Measurements from ENCODE around the gene C12orf42. TPM values are rescaled to one million over a fixed set of nuclear protein-coding genes. Genes with fewer than 3 reads are reported as not detected.

The C12orf42 gene
- total and polyA plus RNA-seq, 7 experiments from 2014 or later, result 2.6 to 15.4 (median 7.9) TPM

- Histone ChIP-seq H3K4me1 (ENCODE audit: control insufficient read depth in 2 of 2, insufficient read depth in 2 of 2, low read length in 2 of 2) (no peaks in the 10 kb centered on the region), H3K27me3 (ENCODE audit: control insufficient read depth in 2 of 2, insufficient read depth in 2 of 2, low read length in 2 of 2) (no peaks in the 10 kb centered on the region), H3K4me3 (ENCODE audit: low read length) (no peak overlapping the region), H3K9me3 (ENCODE audit: control insufficient read depth in 2 of 3, low read length in 3 of 3) (no peaks in the 10 kb centered on the region), H3K27ac (ENCODE audit: low read depth, low read length) (no peak overlapping the region), H3K36me3 (ENCODE audit: control insufficient read depth in 2 of 3, insufficient read depth in 3 of 3, low read length in 3 of 3) (no peaks in the 10 kb centered on the region)
- Mint-ChIP-seq H3K9me3 (peaks cover 0 to 31% (median 10%) of the 10 kb centered on the region in 11 donors), H3K27ac (no peak overlapping the region), H3K4me1 (peaks cover 0 to 10% (median 8%) of the 10 kb centered on the region in 7 donors), H3K36me3 (peaks cover 0 to 4% (median 0%) of the 10 kb centered on the region in 5 donors), H3K27me3 (no peaks in the 10 kb centered on the region), H3K4me3 (no peak overlapping the region)
- intact Hi-C loops (cut with micrococcal nuclease), result no loop called here
- POLR2A ChIA-PET, result no interaction called here
- ATAC-seq, result no peak
- CTCF ChIA-PET, result no interaction called here
- DNase-seq, result no peak
Observed at GRCh38 chr12:103475073-103475472, 20.7 kb downstream of the C12orf42 start.

- no peaks in the 10 kb centered on the region for H3K27me3 ChIP-seq (ENCODE audit: control insufficient read depth in 2 of 2, insufficient read depth in 2 of 2, low read length in 2 of 2)
- H3K36me3 ChIP-seq (ENCODE audit: control insufficient read depth in 2 of 3, insufficient read depth in 3 of 3, low read length in 3 of 3), result no peaks in the 10 kb centered on the region
- no peaks in the 10 kb centered on the region for H3K9me3 ChIP-seq (ENCODE audit: control insufficient read depth in 2 of 3, low read length in 3 of 3)
- H3K4me1 ChIP-seq (ENCODE audit: control insufficient read depth in 2 of 2, insufficient read depth in 2 of 2, low read length in 2 of 2), result no peaks in the 10 kb centered on the region
- peaks cover 0 to 10% (median 6%) of the 10 kb centered on the region in 7 donors for H3K4me1 Mint-ChIP-seq
- DNase-seq (no peak), ATAC-seq (no peak)
- H3K27me3 Mint-ChIP-seq, result no peaks in the 10 kb centered on the region
- H3K36me3 Mint-ChIP-seq, result no peaks in the 10 kb centered on the region
- H3K27ac ChIP-seq (ENCODE audit: low read depth, low read length), result no peak overlapping the region
- ChIA-PET POLR2A (no interaction called here), CTCF (no interaction called here)
- no peak overlapping the region for H3K4me3 Mint-ChIP-seq
- no peak overlapping the region for H3K4me3 ChIP-seq (ENCODE audit: low read length)
- peaks cover 0 to 3% (median 0%) of the 10 kb centered on the region in 11 donors for H3K9me3 Mint-ChIP-seq
- intact Hi-C loops (cut with micrococcal nuclease), result no loop called here
- H3K27ac Mint-ChIP-seq, result no peak overlapping the region
Observed at GRCh38 chr12:103470664-103471063, 25.1 kb downstream of the C12orf42 start.

DNA sequence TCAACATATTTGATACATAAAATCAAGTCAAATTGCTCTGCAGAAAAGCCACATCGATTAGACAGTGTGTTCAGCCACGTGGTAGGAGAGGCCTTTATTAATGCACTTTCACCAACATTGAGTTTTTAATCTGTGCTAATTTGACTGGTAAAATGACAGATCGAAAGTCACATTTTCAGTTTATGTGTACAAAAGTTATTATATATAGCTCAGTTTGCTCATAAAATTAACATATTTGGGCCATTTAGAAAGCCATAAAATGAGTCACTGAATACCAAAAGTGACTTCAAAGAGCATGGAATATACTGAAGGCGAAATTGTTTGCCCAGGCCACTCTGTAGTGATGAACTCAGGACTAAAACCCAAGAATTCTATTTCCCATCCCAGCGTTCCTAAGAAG, 26.0 kb downstream of the C12orf42 start:
- Mint-ChIP-seq H3K9me3 (peaks cover 0 to 12% (median 2%) of the 10 kb centered on the region in 11 donors), H3K27ac (no peak overlapping the region), H3K4me1 (peaks cover 0 to 10% (median 6%) of the 10 kb centered on the region in 7 donors), H3K4me3 (no peak overlapping the region), H3K36me3 (no peaks in the 10 kb centered on the region), H3K27me3 (no peaks in the 10 kb centered on the region)
- no peaks in the 10 kb centered on the region for H3K36me3 ChIP-seq (ENCODE audit: control insufficient read depth in 2 of 3, insufficient read depth in 3 of 3, low read length in 3 of 3)
- intact Hi-C loops (cut with micrococcal nuclease), result no loop called here
- no peak overlapping the region for H3K27ac ChIP-seq (ENCODE audit: low read depth, low read length)
- ChIA-PET CTCF (no interaction called here), POLR2A (no interaction called here)
- no peak overlapping the region for H3K4me3 ChIP-seq (ENCODE audit: low read length)
- ATAC-seq (no peak), DNase-seq (no peak)
- no peaks in the 10 kb centered on the region for H3K9me3 ChIP-seq (ENCODE audit: control insufficient read depth in 2 of 3, low read length in 3 of 3)
- no peaks in the 10 kb centered on the region for H3K27me3 ChIP-seq (ENCODE audit: control insufficient read depth in 2 of 2, insufficient read depth in 2 of 2, low read length in 2 of 2)
- H3K4me1 ChIP-seq (ENCODE audit: control insufficient read depth in 2 of 2, insufficient read depth in 2 of 2, low read length in 2 of 2), result no peaks in the 10 kb centered on the region

GRCh38 chr12:103468837-103469236, 26.9 kb downstream of the C12orf42 start:
- POLR2A ChIA-PET, result no interaction called here

GRCh38 chr12:103462675-103463074, 33.1 kb downstream of the C12orf42 start:
- Histone ChIP-seq H3K9me3 (ENCODE audit: control insufficient read depth in 2 of 3, low read length in 3 of 3) (no peaks in the 10 kb centered on the region), H3K4me1 (ENCODE audit: control insufficient read depth in 2 of 2, insufficient read depth in 2 of 2, low read length in 2 of 2) (no peaks in the 10 kb centered on the region), H3K36me3 (ENCODE audit: control insufficient read depth in 2 of 3, insufficient read depth in 3 of 3, low read length in 3 of 3) (no peaks in the 10 kb centered on the region), H3K27ac (ENCODE audit: low read depth, low read length) (no peak overlapping the region), H3K27me3 (ENCODE audit: control insufficient read depth in 2 of 2, insufficient read depth in 2 of 2, low read length in 2 of 2) (no peaks in the 10 kb centered on the region), H3K4me3 (ENCODE audit: low read length) (no peak overlapping the region)
- no peak overlapping the region for H3K4me3 Mint-ChIP-seq
- peaks cover 0 to 23% (median 4%) of the 10 kb centered on the region in 7 donors for H3K4me1 Mint-ChIP-seq
- no peak overlapping the region for H3K27ac Mint-ChIP-seq
- CTCF ChIA-PET, result no interaction called here
- POLR2A ChIA-PET, result no interaction called here
- intact Hi-C loops (cut with micrococcal nuclease), result no loop called here
- peaks cover 0 to 20% (median 6%) of the 10 kb centered on the region in 11 donors for H3K9me3 Mint-ChIP-seq
- H3K27me3 Mint-ChIP-seq, result peaks cover 0 to 4% (median 0%) of the 10 kb centered on the region in 5 donors
- H3K36me3 Mint-ChIP-seq, result peaks cover 0 to 14% (median 0%) of the 10 kb centered on the region in 5 donors
- ATAC-seq (no peak), DNase-seq (no peak)

More at GRCh38 chr12:103468837-103469236, 26.9 kb downstream of the C12orf42 start:
- Histone ChIP-seq H3K4me1 (ENCODE audit: control insufficient read depth in 2 of 2, insufficient read depth in 2 of 2, low read length in 2 of 2) (no peaks in the 10 kb centered on the region), H3K27ac (ENCODE audit: low read depth, low read length) (no peak overlapping the region), H3K36me3 (ENCODE audit: control insufficient read depth in 2 of 3, insufficient read depth in 3 of 3, low read length in 3 of 3) (no peaks in the 10 kb centered on the region), H3K9me3 (ENCODE audit: control insufficient read depth in 2 of 3, low read length in 3 of 3) (no peaks in the 10 kb centered on the region), H3K4me3 (ENCODE audit: low read length) (no peak overlapping the region), H3K27me3 (ENCODE audit: control insufficient read depth in 2 of 2, insufficient read depth in 2 of 2, low read length in 2 of 2) (no peaks in the 10 kb centered on the region)
- H3K36me3 Mint-ChIP-seq, result no peaks in the 10 kb centered on the region
- no peak overlapping the region for H3K27ac Mint-ChIP-seq
- intact Hi-C loops (cut with micrococcal nuclease), result no loop called here
- no peak for ATAC-seq
- peaks cover 0 to 20% (median 4%) of the 10 kb centered on the region in 11 donors for H3K9me3 Mint-ChIP-seq
- peaks cover 0 to 4% (median 0%) of the 10 kb centered on the region in 5 donors for H3K27me3 Mint-ChIP-seq
- H3K4me3 Mint-ChIP-seq, result no peak overlapping the region
- H3K4me1 Mint-ChIP-seq, result peaks cover 0 to 10% (median 6%) of the 10 kb centered on the region in 7 donors
- CTCF ChIA-PET, result interaction anchor here (0.7 kb wide), 1 partner anchor 35 kb away, joined by 3 read pairs; no protein-coding TSS in a partner anchor
- DNase-seq, result no peak

DNA sequence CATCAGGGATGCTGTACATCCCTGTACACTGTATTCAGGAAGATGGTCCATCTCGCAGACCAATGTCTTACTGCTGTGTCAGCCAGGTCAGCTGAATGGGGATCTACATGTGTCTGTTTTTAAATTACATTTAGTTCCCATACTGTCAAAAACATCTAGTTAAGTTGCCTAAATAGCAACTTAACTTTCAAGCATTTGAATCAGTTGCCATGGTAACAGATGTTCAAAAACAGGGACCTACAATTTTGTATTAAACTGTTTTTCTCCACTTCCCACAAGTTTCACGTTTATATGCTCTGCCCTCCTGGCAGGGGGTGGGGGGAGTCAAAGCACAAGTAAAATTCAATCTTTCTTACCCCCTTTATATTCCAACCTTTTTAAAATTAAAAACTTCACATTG, 38.3 kb downstream of the C12orf42 start:
- CTCF ChIA-PET, result no interaction called here
- POLR2A ChIA-PET, result interaction anchor here (0.7 kb wide), 1 partner anchor 88 kb away, joined by 3 read pairs; no protein-coding TSS in a partner anchor
- H3K36me3 ChIP-seq (ENCODE audit: control insufficient read depth in 2 of 3, insufficient read depth in 3 of 3, low read length in 3 of 3), result no peaks in the 10 kb centered on the region
- no peak overlapping the region for H3K27ac ChIP-seq (ENCODE audit: low read depth, low read length)
- peaks cover 16 to 26% of the 10 kb centered on the region in 2 donors for H3K4me1 ChIP-seq (ENCODE audit: control insufficient read depth in 2 of 2, insufficient read depth in 2 of 2, low read length in 2 of 2)
- H3K9me3 Mint-ChIP-seq, result peaks cover 0 to 8% (median 0%) of the 10 kb centered on the region in 11 donors
- DNase-seq (peak in 5 of 9 donors; percentile 12 to 36 (median 19)), ATAC-seq (peak; percentile 30)
- peaks cover 8 to 60% (median 28%) of the 10 kb centered on the region in 7 donors for H3K4me1 Mint-ChIP-seq
- peaks cover 0 to 3% (median 0%) of the 10 kb centered on the region in 5 donors for H3K27me3 Mint-ChIP-seq
- H3K4me3 Mint-ChIP-seq, result peak overlapping the region in 2 of 10 donors; percentile 10 to 69
- H3K27me3 ChIP-seq (ENCODE audit: control insufficient read depth in 2 of 2, insufficient read depth in 2 of 2, low read length in 2 of 2), result no peaks in the 10 kb centered on the region
- no peak overlapping the region for H3K4me3 ChIP-seq (ENCODE audit: low read length)
- peaks cover 0 to 21% (median 0%) of the 10 kb centered on the region in 5 donors for H3K36me3 Mint-ChIP-seq
- no peaks in the 10 kb centered on the region for H3K9me3 ChIP-seq (ENCODE audit: control insufficient read depth in 2 of 3, low read length in 3 of 3)
- intact Hi-C loops (cut with micrococcal nuclease), result loop anchor here (2.0 to 10.0 kb wide), 4 partner anchors 21 to 113 kb away; partner anchors contain the start of gene C12orf42 (in 1 of the 2)
- H3K27ac Mint-ChIP-seq, result peak overlapping the region in 6 of 9 donors; percentile 26 to 86 (median 62)

DNA sequence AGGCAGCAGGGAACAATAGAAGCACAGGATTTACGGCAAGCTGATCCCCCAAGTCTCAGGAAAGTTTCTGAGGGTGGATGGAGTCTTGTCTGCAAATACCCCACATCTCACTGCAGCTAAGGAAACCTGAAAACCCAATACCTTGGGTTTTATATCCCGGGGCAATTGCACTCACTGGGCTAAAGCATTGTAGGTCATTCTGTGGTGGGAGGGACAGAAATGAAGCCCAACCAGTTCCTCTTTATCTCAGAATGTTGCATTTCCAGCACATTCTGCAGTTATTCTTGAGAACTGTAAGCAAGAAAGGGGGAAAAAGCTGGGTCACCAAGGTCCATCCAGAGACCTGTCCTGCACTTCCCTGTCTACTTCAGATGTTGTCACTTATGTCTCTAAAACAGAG, 39.8 kb downstream of the C12orf42 start:
- Histone ChIP-seq H3K27me3 (ENCODE audit: control insufficient read depth in 2 of 2, insufficient read depth in 2 of 2, low read length in 2 of 2) (no peaks in the 10 kb centered on the region), H3K27ac (ENCODE audit: low read depth, low read length) (no peak overlapping the region), H3K9me3 (ENCODE audit: control insufficient read depth in 2 of 3, low read length in 3 of 3) (peaks cover 0 to 3% (median 0%) of the 10 kb centered on the region in 3 experiments), H3K4me1 (ENCODE audit: control insufficient read depth in 2 of 2, insufficient read depth in 2 of 2, low read length in 2 of 2) (peaks cover 16 to 26% of the 10 kb centered on the region in 2 donors), H3K36me3 (ENCODE audit: control insufficient read depth in 2 of 3, insufficient read depth in 3 of 3, low read length in 3 of 3) (no peaks in the 10 kb centered on the region), H3K4me3 (ENCODE audit: low read length) (no peak overlapping the region)
- DNase-seq (no peak), ATAC-seq (no peak)
- Mint-ChIP-seq H3K27me3 (peaks cover 0 to 3% (median 0%) of the 10 kb centered on the region in 5 donors), H3K4me1 (peaks cover 8 to 60% (median 28%) of the 10 kb centered on the region in 7 donors), H3K36me3 (peaks cover 0 to 21% (median 0%) of the 10 kb centered on the region in 5 donors), H3K9me3 (peaks cover 0 to 12% (median 0%) of the 10 kb centered on the region in 11 donors), H3K4me3 (peak overlapping the region in 2 of 10 donors; percentile 55 to 56), H3K27ac (peak overlapping the region in 6 of 9 donors; percentile 0 to 88 (median 63))
- ChIA-PET POLR2A (no interaction called here), CTCF (no interaction called here)
- intact Hi-C loops (cut with micrococcal nuclease), result loop anchor here (2.0 to 10.0 kb wide), 4 partner anchors 23 to 111 kb away; partner anchors contain the start of gene C12orf42 (in 1 of the 2)
